ENCODE data around the gene TP73. TPM values are rescaled to one million over a fixed set of nuclear protein-coding genes. Genes with fewer than 3 reads are reported as not detected.

TP73 gene
- total RNA-seq, 1 experiment from 2014 or later, result 10.0 TPM

GRCh38 chr1:3777647-3778589 is 125.6 kb downstream of the TP73 start:
- CTCF ChIA-PET, result no interaction called here
- H3K4me1 ChIP-seq (ENCODE audit: insufficient read depth, low read length, poor library complexity, severe bottlenecking), result no peaks in the 10 kb centered on the region

GRCh38 chr1:3778590-3779264 is 126.4 kb downstream of the TP73 start:
- peak; percentile 65 for DNase-seq (ENCODE audit: low spot score)
- TF ChIP-seq EZH2 (IDR thresholded peaks at IDR 0.05; ENCODE audit: borderline replicate concordance, low read depth, low read length, poor library complexity, severe bottlenecking) (no peak), CTCF (conservative IDR thresholded peaks at IDR 0.05; ENCODE audit: low read depth, low read length) (no peak)
- Histone ChIP-seq H3K27ac (ENCODE audit: low read depth, low read length, poor library complexity, severe bottlenecking) (peak overlapping the region; percentile 30), H3K27me3 (replicated peaks; ENCODE audit: insufficient read depth, low read depth, low read length, poor library complexity) (no peaks in the 10 kb centered on the region), H3K4me1 (ENCODE audit: insufficient read depth, low read length, poor library complexity, severe bottlenecking) (no peaks in the 10 kb centered on the region), H3K4me3 (ENCODE audit: low read depth, low read length, poor library complexity, severe bottlenecking) (no peak overlapping the region), H3K9me3 (ENCODE audit: low read depth, low read length, poor library complexity, severe bottlenecking) (no peaks in the 10 kb centered on the region), H3K36me3 (ENCODE audit: insufficient read depth, low read length, poor library complexity, severe bottlenecking) (peaks cover 49% of the 10 kb centered on the region)
- POLR2A ChIA-PET (ENCODE audit: low non-redundant PET), result no interaction called here
- no TSS peak for BruUV-seq (replicated peaks)
- CTCF ChIA-PET, result no interaction called here
- intact Hi-C loops (cut with micrococcal nuclease; ENCODE audit: unreplicated experiment), result no loop called here

More at GRCh38 chr1:3777647-3778589, 125.6 kb downstream of the TP73 start:
- no TSS peak for BruUV-seq (replicated peaks)
- Histone ChIP-seq H3K36me3 (ENCODE audit: insufficient read depth, low read length, poor library complexity, severe bottlenecking) (peaks cover 43% of the 10 kb centered on the region), H3K4me3 (ENCODE audit: low read depth, low read length, poor library complexity, severe bottlenecking) (no peak overlapping the region), H3K27ac (ENCODE audit: low read depth, low read length, poor library complexity, severe bottlenecking) (peak overlapping the region; percentile 30), H3K27me3 (replicated peaks; ENCODE audit: insufficient read depth, low read depth, low read length, poor library complexity) (no peaks in the 10 kb centered on the region), H3K9me3 (ENCODE audit: low read depth, low read length, poor library complexity, severe bottlenecking) (no peaks in the 10 kb centered on the region)
- DNase-seq (ENCODE audit: low spot score), result no peak
- TF ChIP-seq EZH2 (IDR thresholded peaks at IDR 0.05; ENCODE audit: borderline replicate concordance, low read depth, low read length, poor library complexity, severe bottlenecking) (no peak), CTCF (conservative IDR thresholded peaks at IDR 0.05; ENCODE audit: low read depth, low read length) (no peak)
- POLR2A ChIA-PET (ENCODE audit: low non-redundant PET), result no interaction called here
- intact Hi-C loops (cut with micrococcal nuclease; ENCODE audit: unreplicated experiment), result no loop called here

GRCh38 chr1:3779265-3779911 is 127.1 kb downstream of the TP73 start:
- intact Hi-C loops (cut with micrococcal nuclease; ENCODE audit: unreplicated experiment), result no loop called here
- Histone ChIP-seq H3K4me1 (ENCODE audit: insufficient read depth, low read length, poor library complexity, severe bottlenecking) (no peaks in the 10 kb centered on the region), H3K9me3 (ENCODE audit: low read depth, low read length, poor library complexity, severe bottlenecking) (no peaks in the 10 kb centered on the region), H3K4me3 (ENCODE audit: low read depth, low read length, poor library complexity, severe bottlenecking) (no peak overlapping the region), H3K27ac (ENCODE audit: low read depth, low read length, poor library complexity, severe bottlenecking) (no peak overlapping the region), H3K36me3 (ENCODE audit: insufficient read depth, low read length, poor library complexity, severe bottlenecking) (peaks cover 55% of the 10 kb centered on the region), H3K27me3 (replicated peaks; ENCODE audit: insufficient read depth, low read depth, low read length, poor library complexity) (no peaks in the 10 kb centered on the region)
- no peak for TF ChIP-seq CTCF (conservative IDR thresholded peaks at IDR 0.05; ENCODE audit: low read depth, low read length)
- TF ChIP-seq EZH2 (IDR thresholded peaks at IDR 0.05; ENCODE audit: borderline replicate concordance, low read depth, low read length, poor library complexity, severe bottlenecking), result no peak
- no TSS peak for BruUV-seq (replicated peaks)
- ChIA-PET POLR2A (ENCODE audit: low non-redundant PET) (no interaction called here), CTCF (no interaction called here)
- DNase-seq (ENCODE audit: low spot score), result no peak

All from A673 (cell line).